AG04450 (cell line): ENCODE results near the gene CDK12. TPM values are rescaled to one million over a fixed set of nuclear protein-coding genes. Genes with fewer than 3 reads are reported as not detected.

Experiments
- CTCF ChIA-PET: fragments of 300-600, 350-600 bp; formaldehyde crosslinking; extraction: SDS; loops from one replicate; lab custom pipeline; 2022; ENCODE audit warnings: antibody characterized with exemption, inconsistent platforms; lab: Charles Lee
- POLR2A ChIA-PET: fragments of 350-600 bp; formaldehyde crosslinking; extraction: SDS; loops from one replicate; lab custom pipeline; 2021; ENCODE audit warnings: antibody characterized with exemption, inconsistent platforms; lab: Yijun Ruan, JAX
- DNase-seq: peaks from one replicate; pipeline ENCODE4 v3.0.0-alpha.2; 2011; ENCODE audit warnings: low read depth, low spot score
- H3K27ac ChIP-seq: one replicate; pipeline ENCODE4 v1.5.1; 2012; ENCODE audit warnings: low read depth, low read length, control low read depth
- H3K27me3 ChIP-seq: one replicate; pipeline ENCODE4 v1.6.0; 2012; ENCODE audit warnings: low read length; ENCODE audit not compliant: control insufficient read depth, insufficient read depth
- H3K4me3 ChIP-seq: 2 replicates; pipeline ENCODE4 v1.5.1; 2011; ENCODE audit warnings: mild to moderate bottlenecking, low read depth, low read length, control low read depth
- H3K9me3 ChIP-seq: 2 replicates; pipeline ENCODE4 v1.5.1; 2012; ENCODE audit warnings: low read length; ENCODE audit not compliant: control insufficient read depth, insufficient read depth
- CTCF ChIP-seq: IDR thresholded peaks from 2 replicates; pipeline ENCODE4 v1.5.1; 2011; ENCODE audit warnings: low read depth, low read length, control low read depth, inconsistent platforms
- polyA plus RNA-seq: library from polyadenylated mRNA; depleted of rRNA; stranded (reverse); fragments of >200 nt; gene quantifications from 2 replicates; pipeline ENCODE4 v1.2.3, GENCODE V29; 2011

Gene CDK12
- polyA plus RNA-seq, 1 experiment: 21.7 TPM

GRCh38 chr17:39517224-39517623 lies 55.9 kb downstream of the CDK12 start:
- CTCF ChIA-PET: no interaction called here
- POLR2A ChIA-PET: no interaction called here
- TF ChIP-seq CTCF: no peak
- Histone ChIP-seq H3K9me3 (no peaks in the 10 kb centered on the region), H3K27me3 (no peaks in the 10 kb centered on the region), H3K4me3 (no peak overlapping the region), H3K27ac (no peak overlapping the region)
- DNase-seq: no peak

- POLR2A ChIA-PET: interaction anchor here (0.6 kb wide), 1 partner anchor 10 kb away, joined by 4 read pairs; no protein-coding TSS in a partner anchor
- CTCF ChIA-PET: no interaction called here
- Histone ChIP-seq H3K27me3 (no peaks in the 10 kb centered on the region), H3K27ac (no peak overlapping the region), H3K4me3 (no peak overlapping the region), H3K9me3 (no peaks in the 10 kb centered on the region)
- no peak for TF ChIP-seq CTCF
- DNase-seq: no peak
Observed at GRCh38 chr17:39525801-39526506, 64.7 kb downstream of the CDK12 start.

- Histone ChIP-seq H3K4me3 (no peak overlapping the region), H3K9me3 (no peaks in the 10 kb centered on the region), H3K27me3 (no peaks in the 10 kb centered on the region), H3K27ac (no peak overlapping the region)
- no peak for DNase-seq
- POLR2A ChIA-PET: no interaction called here
- CTCF ChIA-PET: interaction anchor here (0.7 to 1.0 kb wide), 2 partner anchors 8 to 43 kb away, joined by 4 read pairs; no protein-coding TSS in a partner anchor
- peak; percentile 45 for TF ChIP-seq CTCF
Observed at GRCh38 chr17:39527220-39527813, 66.0 kb downstream of the CDK12 start.

GRCh38 chr17:39529455-39529854 lies 68.2 kb downstream of the CDK12 start:
- Histone ChIP-seq H3K27me3 (no peaks in the 10 kb centered on the region), H3K9me3 (no peaks in the 10 kb centered on the region), H3K4me3 (no peak overlapping the region), H3K27ac (no peak overlapping the region)
- CTCF ChIA-PET: interaction anchor here (0.6 kb wide), 1 partner anchor 200 kb away, joined by 3 read pairs; no protein-coding TSS in a partner anchor
- POLR2A ChIA-PET: no interaction called here
- DNase-seq: no peak
- TF ChIP-seq CTCF: no peak

- Histone ChIP-seq H3K27ac (no peak overlapping the region), H3K4me3 (no peak overlapping the region), H3K27me3 (no peaks in the 10 kb centered on the region), H3K9me3 (no peaks in the 10 kb centered on the region)
- ChIA-PET POLR2A (no interaction called here), CTCF (no interaction called here)
- TF ChIP-seq CTCF: no peak
- DNase-seq: no peak
Observed at GRCh38 chr17:39530513-39530912, 69.2 kb downstream of the CDK12 start.
